ENCODE measurements around the gene CHPF.

Gene CHPF

GRCh38 chr2:219536425-219536824 lies 7.2 kb downstream of the CHPF start:
- no peak overlapping the region for H3K27ac Mint-ChIP-seq
- H3K4me3 Mint-ChIP-seq: no peak overlapping the region
- peaks cover 3% of the 10 kb centered on the region for H3K4me1 Mint-ChIP-seq (ENCODE audit: low read depth)
- H3K9me3 Mint-ChIP-seq (ENCODE audit: low read depth): no peaks in the 10 kb centered on the region
- peaks cover 2% of the 10 kb centered on the region for H3K36me3 Mint-ChIP-seq
- peaks cover 3% of the 10 kb centered on the region for H3K27me3 Mint-ChIP-seq

- no peaks in the 10 kb centered on the region for H3K4me1 Mint-ChIP-seq (ENCODE audit: low read depth)
- H3K9me3 Mint-ChIP-seq (ENCODE audit: low read depth): no peaks in the 10 kb centered on the region
- no peak overlapping the region for H3K27ac Mint-ChIP-seq
- peaks cover 19% of the 10 kb centered on the region for H3K27me3 Mint-ChIP-seq
- no peaks in the 10 kb centered on the region for H3K36me3 Mint-ChIP-seq
- H3K4me3 Mint-ChIP-seq: no peak overlapping the region
Observed at GRCh38 chr2:219533930-219534661, 9.5 kb downstream of the CHPF start.

GRCh38 chr2:219532378-219532649 lies 11.3 kb downstream of the CHPF start:
- no peaks in the 10 kb centered on the region for H3K9me3 Mint-ChIP-seq (ENCODE audit: low read depth)
- peaks cover 30% of the 10 kb centered on the region for H3K27me3 Mint-ChIP-seq
- no peak overlapping the region for H3K4me3 Mint-ChIP-seq
- no peak overlapping the region for H3K27ac Mint-ChIP-seq
- no peaks in the 10 kb centered on the region for H3K36me3 Mint-ChIP-seq
- no peaks in the 10 kb centered on the region for H3K4me1 Mint-ChIP-seq (ENCODE audit: low read depth)

GRCh38 chr2:219531639-219532377 lies 11.8 kb downstream of the CHPF start:
- no peaks in the 10 kb centered on the region for H3K9me3 Mint-ChIP-seq (ENCODE audit: low read depth)
- no peak overlapping the region for H3K27ac Mint-ChIP-seq
- H3K4me3 Mint-ChIP-seq: no peak overlapping the region
- no peaks in the 10 kb centered on the region for H3K4me1 Mint-ChIP-seq (ENCODE audit: low read depth)
- peaks cover 34% of the 10 kb centered on the region for H3K27me3 Mint-ChIP-seq
- no peaks in the 10 kb centered on the region for H3K36me3 Mint-ChIP-seq

GRCh38 chr2:219530048-219530963 lies 13.3 kb downstream of the CHPF start:
- peaks cover 44% of the 10 kb centered on the region for H3K27me3 Mint-ChIP-seq
- no peak overlapping the region for H3K27ac Mint-ChIP-seq
- no peaks in the 10 kb centered on the region for H3K9me3 Mint-ChIP-seq (ENCODE audit: low read depth)
- H3K4me1 Mint-ChIP-seq (ENCODE audit: low read depth): no peaks in the 10 kb centered on the region
- no peaks in the 10 kb centered on the region for H3K36me3 Mint-ChIP-seq
- no peak overlapping the region for H3K4me3 Mint-ChIP-seq

- no peak overlapping the region for H3K4me3 Mint-ChIP-seq
- H3K4me1 Mint-ChIP-seq (ENCODE audit: low read depth): peaks cover 7% of the 10 kb centered on the region
- no peak overlapping the region for H3K27ac Mint-ChIP-seq
- no peaks in the 10 kb centered on the region for H3K36me3 Mint-ChIP-seq
- H3K27me3 Mint-ChIP-seq: peaks cover 61% of the 10 kb centered on the region
- no peaks in the 10 kb centered on the region for H3K9me3 Mint-ChIP-seq (ENCODE audit: low read depth)
Observed at GRCh38 chr2:219527472-219527871, 16.1 kb downstream of the CHPF start.

- H3K9me3 Mint-ChIP-seq (ENCODE audit: low read depth): no peaks in the 10 kb centered on the region
- no peaks in the 10 kb centered on the region for H3K36me3 Mint-ChIP-seq
- no peak overlapping the region for H3K4me3 Mint-ChIP-seq
- H3K27ac Mint-ChIP-seq: no peak overlapping the region
- peaks cover 8% of the 10 kb centered on the region for H3K4me1 Mint-ChIP-seq (ENCODE audit: low read depth)
- H3K27me3 Mint-ChIP-seq: peaks cover 62% of the 10 kb centered on the region
Observed at GRCh38 chr2:219527076-219527394, 16.6 kb downstream of the CHPF start.

- H3K36me3 Mint-ChIP-seq: no peaks in the 10 kb centered on the region
- peaks cover 13% of the 10 kb centered on the region for H3K4me1 Mint-ChIP-seq (ENCODE audit: low read depth)
- H3K4me3 Mint-ChIP-seq: no peak overlapping the region
- H3K27me3 Mint-ChIP-seq: peaks cover 67% of the 10 kb centered on the region
- no peak overlapping the region for H3K27ac Mint-ChIP-seq
- H3K9me3 Mint-ChIP-seq (ENCODE audit: low read depth): no peaks in the 10 kb centered on the region
Observed at GRCh38 chr2:219526320-219527075, 17.1 kb downstream of the CHPF start.

- H3K27ac Mint-ChIP-seq: no peak overlapping the region
- peaks cover 16% of the 10 kb centered on the region for H3K4me1 Mint-ChIP-seq (ENCODE audit: low read depth)
- no peaks in the 10 kb centered on the region for H3K36me3 Mint-ChIP-seq
- no peaks in the 10 kb centered on the region for H3K9me3 Mint-ChIP-seq (ENCODE audit: low read depth)
- H3K4me3 Mint-ChIP-seq: no peak overlapping the region
- H3K27me3 Mint-ChIP-seq: peaks cover 65% of the 10 kb centered on the region
Observed at GRCh38 chr2:219525533-219526232, 17.9 kb downstream of the CHPF start.

GRCh38 chr2:219524817-219525216 lies 18.8 kb downstream of the CHPF start:
- Mint-ChIP-seq H3K9me3 (ENCODE audit: low read depth) (no peaks in the 10 kb centered on the region), H3K4me1 (ENCODE audit: low read depth) (peaks cover 16% of the 10 kb centered on the region), H3K4me3 (no peak overlapping the region), H3K27ac (no peak overlapping the region), H3K27me3 (peaks cover 62% of the 10 kb centered on the region), H3K36me3 (no peaks in the 10 kb centered on the region)

GRCh38 chr2:219523031-219523671 lies 20.5 kb downstream of the CHPF start:
- Mint-ChIP-seq H3K4me1 (ENCODE audit: low read depth) (peaks cover 16% of the 10 kb centered on the region), H3K36me3 (no peaks in the 10 kb centered on the region), H3K27me3 (peaks cover 56% of the 10 kb centered on the region), H3K4me3 (peak overlapping the region; percentile 58), H3K9me3 (ENCODE audit: low read depth) (no peaks in the 10 kb centered on the region), H3K27ac (no peak overlapping the region)

GRCh38 chr2:219522111-219523030 lies 21.2 kb downstream of the CHPF start:
- H3K36me3 Mint-ChIP-seq: no peaks in the 10 kb centered on the region
- H3K27ac Mint-ChIP-seq: no peak overlapping the region
- peaks cover 16% of the 10 kb centered on the region for H3K4me1 Mint-ChIP-seq (ENCODE audit: low read depth)
- H3K4me3 Mint-ChIP-seq: peak overlapping the region; percentile 73
- H3K9me3 Mint-ChIP-seq (ENCODE audit: low read depth): no peaks in the 10 kb centered on the region
- H3K27me3 Mint-ChIP-seq: peaks cover 58% of the 10 kb centered on the region

All from activated naive CD8-positive, alpha-beta T cell (primary cell).